ENCODE results near the gene LYZL4. TPM values are rescaled to one million over a fixed set of nuclear protein-coding genes. Genes with fewer than 3 reads are reported as not detected.

The LYZL4 gene
- total RNA-seq, 1 experiment from 2014 or later, result not detected

DNA sequence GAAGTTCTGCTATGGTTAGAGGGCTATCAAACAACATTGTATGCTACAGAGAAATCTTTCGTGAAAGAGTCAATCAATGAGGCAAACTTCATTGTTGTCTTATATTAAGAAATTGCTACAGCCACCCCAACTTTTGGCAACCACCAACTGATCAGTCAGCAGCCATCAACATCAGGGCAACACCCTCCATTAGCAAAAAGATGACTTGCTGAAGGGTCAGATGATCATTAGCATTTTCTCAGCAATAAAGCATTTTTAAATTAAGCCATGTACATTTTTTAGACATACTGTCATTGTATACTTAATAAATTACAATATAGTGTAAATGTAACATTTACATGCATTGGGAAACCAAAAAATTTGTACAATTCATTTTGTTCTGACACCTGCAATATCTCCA is 53.1 kb downstream of the LYZL4 start:
- POLR2A ChIA-PET (ENCODE audit: unreplicated experiment), result no interaction called here
- Histone ChIP-seq H3K36me3 (ENCODE audit: low read depth) (no peaks in the 10 kb centered on the region), H3K27me3 (ENCODE audit: insufficient read depth, low read depth) (no peaks in the 10 kb centered on the region; the same call in 1 of the 2 replicates), H3K27ac (no peak overlapping the region), H4K20me1 (ENCODE audit: insufficient read depth) (no peaks in the 10 kb centered on the region), H3K9me2 (ENCODE audit: insufficient read depth) (no peaks in the 10 kb centered on the region), H3K4me1 (replicated peaks; ENCODE audit: insufficient read depth) (no peaks in the 10 kb centered on the region), H3K4me2 (no peak overlapping the region), H3K79me2 (ENCODE audit: low read depth) (no peaks in the 10 kb centered on the region), H2AFZ (no peak overlapping the region), H3F3A (ENCODE audit: insufficient read depth, low read depth) (no peaks in the 10 kb centered on the region), H3K4me3 (no peak overlapping the region), H3K9me3 (ENCODE audit: insufficient read depth, low read depth) (no peaks in the 10 kb centered on the region)
- intact Hi-C loops (cut with micrococcal nuclease; ENCODE audit: unreplicated experiment), result no loop called here
- TF ChIP-seq EZH2 (IDR thresholded peaks at IDR 0.05; ENCODE audit: low read depth), result no peak
- no peak for DNase-seq
- no TSS peak for BruUV-seq (replicated peaks)
- CTCF ChIA-PET, result no interaction called here

DNA sequence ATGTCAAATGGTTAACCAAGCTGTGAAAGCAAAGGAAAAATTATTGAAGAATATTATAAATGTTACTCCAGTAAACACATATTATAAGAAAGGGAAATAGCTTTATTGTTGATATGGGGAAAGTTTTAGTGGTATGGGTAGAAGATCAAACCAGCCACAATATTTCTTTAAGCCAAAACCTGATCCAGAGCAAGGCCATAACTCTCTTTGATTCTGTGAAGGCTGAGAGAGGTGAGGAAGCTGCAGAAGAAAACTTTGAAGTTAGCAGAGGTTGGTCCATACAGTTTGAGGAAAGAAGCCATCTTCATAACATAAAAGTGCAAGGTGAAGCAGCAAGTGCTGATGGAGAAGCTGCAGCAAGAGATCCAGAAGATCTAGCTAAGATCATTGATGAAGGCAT is 54.8 kb downstream of the LYZL4 start:
- H3K27me3 ChIP-seq (ENCODE audit: insufficient read depth, low read depth), result no peaks in the 10 kb centered on the region; the same call in 1 of the 2 replicates
- no peaks in the 10 kb centered on the region for H4K20me1 ChIP-seq (ENCODE audit: insufficient read depth)
- no peak overlapping the region for H3K4me3 ChIP-seq
- H3K9me2 ChIP-seq (ENCODE audit: insufficient read depth), result no peaks in the 10 kb centered on the region
- H3K79me2 ChIP-seq (ENCODE audit: low read depth), result no peaks in the 10 kb centered on the region
- no peaks in the 10 kb centered on the region for H3K36me3 ChIP-seq (ENCODE audit: low read depth)
- TF ChIP-seq EZH2 (IDR thresholded peaks at IDR 0.05; ENCODE audit: low read depth), result no peak
- no peak for TF ChIP-seq CTCF (conservative IDR thresholded peaks at IDR 0.05)
- H3K4me2 ChIP-seq, result no peak overlapping the region
- H3K27ac ChIP-seq, result no peak overlapping the region
- H2AFZ ChIP-seq, result no peak overlapping the region
- CTCF ChIA-PET, result no interaction called here
- no TSS peak for BruUV-seq (replicated peaks)
- no peaks in the 10 kb centered on the region for H3F3A ChIP-seq (ENCODE audit: insufficient read depth, low read depth)
- intact Hi-C loops (cut with micrococcal nuclease; ENCODE audit: unreplicated experiment), result no loop called here
- no peak for DNase-seq
- no peaks in the 10 kb centered on the region for H3K9me3 ChIP-seq (ENCODE audit: insufficient read depth, low read depth)
- H3K4me1 ChIP-seq (replicated peaks; ENCODE audit: insufficient read depth), result no peaks in the 10 kb centered on the region
- POLR2A ChIA-PET (ENCODE audit: unreplicated experiment), result interaction anchor here (1.0 kb wide), 1 partner anchor 1513 kb away, joined by 4 read pairs; no protein-coding TSS in a partner anchor

- BruUV-seq (replicated peaks), result no TSS peak
- H3K36me3 ChIP-seq (ENCODE audit: low read depth), result no peaks in the 10 kb centered on the region
- intact Hi-C loops (cut with micrococcal nuclease; ENCODE audit: unreplicated experiment), result no loop called here
- ChIA-PET POLR2A (ENCODE audit: unreplicated experiment) (no interaction called here), CTCF (no interaction called here)
- H3K79me2 ChIP-seq (ENCODE audit: low read depth), result no peaks in the 10 kb centered on the region
- no peaks in the 10 kb centered on the region for H4K20me1 ChIP-seq (ENCODE audit: insufficient read depth)
- no peaks in the 10 kb centered on the region for H3F3A ChIP-seq (ENCODE audit: insufficient read depth, low read depth)
- H3K9me3 ChIP-seq (ENCODE audit: insufficient read depth, low read depth), result no peaks in the 10 kb centered on the region
- no peaks in the 10 kb centered on the region for H3K4me1 ChIP-seq (replicated peaks; ENCODE audit: insufficient read depth)
- H2AFZ ChIP-seq, result no peak overlapping the region
- H3K27ac ChIP-seq, result no peak overlapping the region
- no peak overlapping the region for H3K4me3 ChIP-seq
- no peaks in the 10 kb centered on the region for H3K9me2 ChIP-seq (ENCODE audit: insufficient read depth)
- DNase-seq, result no peak
- no peaks in the 10 kb centered on the region; the same call in 1 of the 2 replicates for H3K27me3 ChIP-seq (ENCODE audit: insufficient read depth, low read depth)
- no peak for TF ChIP-seq EZH2 (IDR thresholded peaks at IDR 0.05; ENCODE audit: low read depth)
- TF ChIP-seq CTCF (conservative IDR thresholded peaks at IDR 0.05), result no peak
- no peak overlapping the region for H3K4me2 ChIP-seq
These were observed 56.8 kb downstream of the LYZL4 start for GRCh38 chr3:42353631-42354030.

GRCh38 chr3:42351207-42351606 is 59.2 kb downstream of the LYZL4 start:
- H3K9me3 ChIP-seq (ENCODE audit: insufficient read depth, low read depth), result no peaks in the 10 kb centered on the region
- H2AFZ ChIP-seq, result no peak overlapping the region
- no peaks in the 10 kb centered on the region; the same call in 1 of the 2 replicates for H3K27me3 ChIP-seq (ENCODE audit: insufficient read depth, low read depth)
- H3K79me2 ChIP-seq (ENCODE audit: low read depth), result no peaks in the 10 kb centered on the region
- H3K36me3 ChIP-seq (ENCODE audit: low read depth), result no peaks in the 10 kb centered on the region
- no peaks in the 10 kb centered on the region for H4K20me1 ChIP-seq (ENCODE audit: insufficient read depth)
- no peaks in the 10 kb centered on the region for H3F3A ChIP-seq (ENCODE audit: insufficient read depth, low read depth)
- no peak overlapping the region for H3K4me2 ChIP-seq
- H3K4me1 ChIP-seq (replicated peaks; ENCODE audit: insufficient read depth), result no peaks in the 10 kb centered on the region
- POLR2A ChIA-PET (ENCODE audit: unreplicated experiment), result no interaction called here
- intact Hi-C loops (cut with micrococcal nuclease; ENCODE audit: unreplicated experiment), result no loop called here
- BruUV-seq (replicated peaks), result no TSS peak
- TF ChIP-seq CTCF (conservative IDR thresholded peaks at IDR 0.05) (no peak), EZH2 (IDR thresholded peaks at IDR 0.05; ENCODE audit: low read depth) (no peak)
- H3K9me2 ChIP-seq (ENCODE audit: insufficient read depth), result no peaks in the 10 kb centered on the region
- no peak overlapping the region for H3K4me3 ChIP-seq
- CTCF ChIA-PET, result no interaction called here
- DNase-seq, result no peak
- H3K27ac ChIP-seq, result no peak overlapping the region
